ENCODE data around the gene ATOSA. TPM values are rescaled to one million over a fixed set of nuclear protein-coding genes. Genes with fewer than 3 reads are reported as not detected.

The ATOSA gene
- total and polyA plus RNA-seq, 2 of the 8 experiments (the other 6 are each of a cell fraction or from before 2014, with no cell fraction given), result 4.6 to 7.9 TPM

DNA sequence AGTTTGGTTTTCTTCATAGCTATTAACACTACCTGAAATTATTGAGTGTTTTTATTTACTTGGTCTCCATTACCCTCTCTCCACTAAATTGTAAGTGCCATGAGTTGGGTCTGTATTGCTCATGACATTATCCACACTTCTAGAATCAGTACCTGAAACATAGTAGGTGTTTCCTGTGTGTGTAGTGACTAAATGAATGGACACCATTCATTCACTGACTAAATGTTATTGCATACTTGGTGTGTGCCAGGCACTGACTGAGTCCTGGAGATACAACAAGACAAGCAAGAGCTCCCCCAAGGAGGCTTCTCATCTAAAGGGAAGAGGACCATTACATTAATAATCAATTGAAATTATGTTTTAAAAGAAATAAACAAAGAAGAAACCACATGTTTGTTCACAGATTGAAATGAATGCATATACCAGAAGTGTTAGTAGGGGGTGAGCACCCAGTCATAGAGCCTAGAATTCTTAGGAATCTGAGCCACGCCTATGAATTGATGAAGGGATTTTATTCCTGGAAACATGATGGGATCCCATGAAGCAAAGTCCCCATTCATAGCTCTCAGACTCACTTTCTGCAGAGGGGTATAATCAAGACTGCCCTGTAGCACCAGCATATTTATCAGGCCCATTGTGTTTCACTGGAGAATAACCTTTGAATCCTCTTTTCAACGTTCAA, 31.7 kb upstream of the ATOSA start:
- H3K23me2 ChIP-seq (ENCODE audit: low read depth, low read length), result peaks cover 2% of the 10 kb centered on the region; the same call in 1 of the 2 replicates
- no peak overlapping the region for H2AFZ ChIP-seq (ENCODE audit: low read length)
- H3K27me3 ChIP-seq (replicated peaks in 1 of 4; ENCODE audit: control insufficient read depth in 3 of 4, extremely low read depth in 1 of 4, insufficient read depth in 3 of 4, low read length in 3 of 4), result no peaks in the 10 kb centered on the region
- no peak overlapping the region for H3K4me3 ChIP-seq (ENCODE audit: extremely low read depth in 1 of 4, insufficient read depth in 2 of 4, low read depth in 3 of 4, low read length in 4 of 4)
- no peak overlapping the region for H3K56ac ChIP-seq (replicated peaks; ENCODE audit: insufficient read length, low read depth, low read length)
- no peak for DNase-seq (ENCODE audit: low read depth in 1 of 2, low spot score in 2 of 2)
- no peak overlapping the region for H2BK5ac ChIP-seq (ENCODE audit: low read depth, low read length)
- no peak overlapping the region for H4K5ac ChIP-seq (ENCODE audit: insufficient read length, low read depth, low read length)
- H4K20me1 ChIP-seq (replicated peaks in 1 of 2; ENCODE audit: control insufficient read depth in 1 of 2, insufficient read depth in 2 of 2, low read length in 2 of 2), result no peaks in the 10 kb centered on the region
- no peak overlapping the region for H3K27ac ChIP-seq (ENCODE audit: low read depth, low read length)
- no peak for FAIRE-seq
- H3K79me1 ChIP-seq (ENCODE audit: low read depth, low read length), result no peaks in the 10 kb centered on the region
- H3K18ac ChIP-seq (ENCODE audit: extremely low read depth, low read length), result no peak overlapping the region
- no peak overlapping the region for H3K9ac ChIP-seq (replicated peaks in 1 of 4; ENCODE audit: extremely low read depth in 1 of 4, low read depth in 3 of 4, low read length in 3 of 4)
- no peak overlapping the region for H2BK12ac ChIP-seq (ENCODE audit: low read depth, low read length)
- peak overlapping the region; percentile 8 for H3K4ac ChIP-seq (replicated peaks; ENCODE audit: insufficient read length, low read depth, low read length)
- no peak overlapping the region for H2BK120ac ChIP-seq (replicated peaks; ENCODE audit: low read depth, low read length)
- H3K9me3 ChIP-seq (ENCODE audit: insufficient read depth in 2 of 2, low read depth in 1 of 2, low read length in 1 of 2), result no peaks in the 10 kb centered on the region
- H4K91ac ChIP-seq (replicated peaks; ENCODE audit: insufficient read length, low read length), result no peak overlapping the region
- no peak overlapping the region for H4K8ac ChIP-seq (ENCODE audit: extremely low read depth, insufficient read depth, low read length)
- H3K4me1 ChIP-seq (replicated peaks in 1 of 4; ENCODE audit: control insufficient read depth in 3 of 4, insufficient read depth in 4 of 4, low read length in 3 of 4), result peaks cover 0 to 8% (median 3%) of the 10 kb centered on the region in 4 experiments; a peak in 4 of 7 replicates
- H2BK20ac ChIP-seq (ENCODE audit: low read length), result no peak overlapping the region
- H2AK5ac ChIP-seq (ENCODE audit: low read depth, low read length), result no peak overlapping the region
- CTCF ChIA-PET (ENCODE audit: partially characterized antibody), result interaction anchor here (1.4 kb wide), 1 partner anchor 23 kb away, joined by 4 read pairs; no protein-coding TSS in a partner anchor
- POLR2A ChIA-PET (ENCODE audit: partially characterized antibody), result interaction anchor here (1.2 to 2.2 kb wide), 4 partner anchors 35 to 422 kb away, joined by 3 to 6 read pairs (median 4); partner anchors contain the start of gene ARPP19
- H3K36me3 ChIP-seq (ENCODE audit: control insufficient read depth in 2 of 4, insufficient read depth in 4 of 4, low read length in 3 of 4), result no peaks in the 10 kb centered on the region
- H3K79me2 ChIP-seq (ENCODE audit: control insufficient read depth in 1 of 2, insufficient read depth in 2 of 2, low read length in 2 of 2), result no peaks in the 10 kb centered on the region
- 83% methylated on average over 2 of the region's 2 CpGs; no CpG with 5 or more reads in 1 of the 2 experiments for WGBS, 2 experiments (ENCODE audit: extremely low coverage in 1 of 2, insufficient coverage in 1 of 2, insufficient read length in 1 of 2, insufficient replicate concordance in 2 of 2, low coverage in 1 of 2, low lambda C conversion rate in 2 of 2, missing lambda C conversion rate in 1 of 2)
- no peak overlapping the region for H3K14ac ChIP-seq (ENCODE audit: insufficient read length)
- H3K4me2 ChIP-seq (ENCODE audit: insufficient read depth in 1 of 2, low read depth in 2 of 2, low read length in 2 of 2), result no peak overlapping the region; a peak in 1 of 4 replicates
- H3K23ac ChIP-seq (ENCODE audit: insufficient read length), result no peak overlapping the region
- H2BK15ac ChIP-seq (ENCODE audit: low read length), result 0 out of 2 replicates have a peak overlapping the region, but pooled peaks have one; percentile 55
- TF ChIP-seq CEBPB (IDR thresholded peaks at IDR 0.05; ENCODE audit: low read depth, low read length) (no peak), HDAC2 (IDR thresholded peaks at IDR 0.05; ENCODE audit: borderline replicate concordance in 1 of 2, low read depth in 2 of 2, low read length in 2 of 2) (no peak), JUN (IDR thresholded peaks at IDR 0.05; ENCODE audit: low read depth, low read length) (no peak), TAF7 (optimal IDR thresholded peaks at IDR 0.05; ENCODE audit: borderline replicate concordance, low read depth, low read length) (no peak), FOSL1 (IDR thresholded peaks at IDR 0.05; ENCODE audit: insufficient read depth, low read depth, low read length) (no peak), ZNF274 (IDR thresholded peaks at IDR 0.05; ENCODE audit: borderline replicate concordance, extremely low read depth, low read length) (no peak), CBX5 (IDR thresholded peaks at IDR 0.05; ENCODE audit: low read depth, low read length) (no peak), RXRA (IDR thresholded peaks at IDR 0.05; ENCODE audit: insufficient read depth, low read depth, low read length) (no peak), HDAC6 (IDR thresholded peaks at IDR 0.05; ENCODE audit: low read depth, low read length) (no peak), RNF2 (IDR thresholded peaks at IDR 0.05; ENCODE audit: borderline replicate concordance, low read depth, low read length, missing control alignments, poor library complexity, severe bottlenecking) (no peak), CTBP2 (IDR thresholded peaks at IDR 0.05; ENCODE audit: borderline replicate concordance, insufficient read depth, insufficient read length, low read length) (no peak)

Data from H1 (cell line).